ENCODE measurements around the gene ERCC2.

- TF ChIP-seq CTCF (IDR thresholded peaks at IDR 0.05): no peak
- TF ChIP-seq POLR2A (IDR thresholded peaks at IDR 0.05): no peak
Observed at GRCh38 chr19:45305007-45305406, 65.4 kb downstream of the ERCC2 start.
